DOHH2 (cell line): ENCODE data around the gene ASB15.

Experiments
- H3F3A ChIP-seq: fragments of 200-600 bp; sonication (generic), shearing (Covaris generic); 2 replicates; pipeline ENCODE4 v1.6.0; 2016; ENCODE audit warnings: antibody characterized with exemption, mild to moderate bottlenecking; ENCODE audit not compliant: control insufficient read depth, insufficient read depth
- H3K27ac ChIP-seq: fragments of 200-600 bp; sonication (generic); 2 replicates; pipeline ENCODE4 v1.5.1; 2014; ENCODE audit warnings: low read depth, mild to moderate bottlenecking, low read length, moderate library complexity
- H3K27me3 ChIP-seq: fragments of 200-600 bp; sonication (generic); 2 replicates; pipeline ENCODE4 v1.6.1; 2014; ENCODE audit warnings: mild to moderate bottlenecking, low read length, mixed read lengths; ENCODE audit not compliant: control insufficient read depth
- H3K36me3 ChIP-seq: fragments of 200-600 bp; sonication (generic); 2 replicates; pipeline ENCODE4 v1.6.1; 2014; ENCODE audit warnings: mild to moderate bottlenecking, low read length, moderate library complexity, mixed read lengths; ENCODE audit not compliant: control insufficient read depth
- H3K4me1 ChIP-seq: fragments of 200-600 bp; sonication (generic); 2 replicates; pipeline ENCODE4 v1.6.1; 2014; ENCODE audit warnings: mild to moderate bottlenecking, low read length, mixed read lengths; ENCODE audit not compliant: control insufficient read depth
- H3K4me2 ChIP-seq: fragments of 200-600 bp; sonication (generic); 2 replicates; pipeline ENCODE4 v1.6.0; 2014; ENCODE audit warnings: mild to moderate bottlenecking, low read length, moderate library complexity
- H3K4me3 ChIP-seq: fragments of 200-600 bp; sonication (generic); 2 replicates; pipeline ENCODE4 v1.5.1; 2014; ENCODE audit warnings: mild to moderate bottlenecking, low read length, mixed read lengths
- H3K79me2 ChIP-seq: fragments of 200-600 bp; sonication (generic); 2 replicates; pipeline ENCODE4 v1.6.1; 2014; ENCODE audit warnings: mild to moderate bottlenecking, low read length, mixed read lengths; ENCODE audit not compliant: control insufficient read depth
- H3K9me2 ChIP-seq: fragments of 200-600 bp; sonication (generic); replicated peaks from 2 replicates; pipeline ENCODE4 v1.6.1; 2014; ENCODE audit warnings: mild to moderate bottlenecking, low read length, mixed read lengths; ENCODE audit not compliant: control insufficient read depth
- H3K9me3 ChIP-seq: fragments of 200-600 bp; sonication (generic); 2 replicates; pipeline ENCODE4 v1.6.1; 2014; ENCODE audit warnings: antibody characterized with exemption, low read length, mixed read lengths; ENCODE audit not compliant: control insufficient read depth, insufficient read depth
- H4K20me1 ChIP-seq: fragments of 200-600 bp; sonication (generic); 2 replicates; pipeline ENCODE4 v1.6.0; 2014; ENCODE audit warnings: low read depth, mild to moderate bottlenecking, antibody characterized with exemption, low read length, moderate library complexity; ENCODE audit not compliant: control insufficient read depth, insufficient read depth
- CTCF ChIP-seq: fragments of 200-600 bp; sonication (generic); IDR thresholded peaks from one replicate; pipeline ENCODE4 v1.5.1; 2014; ENCODE audit warnings: antibody characterized with exemption, mild to moderate bottlenecking, low read depth, low read length; ENCODE audit not compliant: poor library complexity, severe bottlenecking
- EZH2phosphoT487 ChIP-seq: fragments of 200-600 bp; sonication (generic); IDR thresholded peaks from 2 replicates; pipeline ENCODE4 v1.6.1; 2017; ENCODE audit warnings: borderline replicate concordance, mild to moderate bottlenecking, antibody characterized with exemption, low read length, moderate library complexity, mixed read lengths

Gene ASB15

DNA sequence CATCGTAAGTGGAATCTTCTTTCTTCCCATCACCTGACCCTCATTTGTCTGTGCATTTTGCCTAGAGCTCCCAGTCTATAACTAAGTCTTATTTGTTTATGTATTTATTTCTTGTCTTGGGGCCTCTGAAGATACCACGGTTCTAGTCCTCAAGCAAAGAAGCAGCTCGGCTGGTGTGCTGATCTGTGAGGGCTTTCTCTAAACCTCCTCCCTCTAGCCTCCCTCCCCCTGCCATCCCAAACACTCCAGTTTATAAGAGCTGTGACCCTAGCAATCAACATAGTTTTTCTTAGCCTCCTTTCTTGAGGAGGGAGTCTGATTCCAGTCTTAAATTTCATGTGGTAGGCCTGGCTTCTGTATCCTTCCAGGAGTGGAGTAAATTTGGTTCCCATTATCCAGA is 28.3 kb upstream of the ASB15 start:
- H3K27ac ChIP-seq = no peak overlapping the region
- H3K4me3 ChIP-seq = no peak overlapping the region
- TF ChIP-seq CTCF (no peak), EZH2phosphoT487 (no peak)
- no peaks in the 10 kb centered on the region for H3F3A ChIP-seq
- H3K27me3 ChIP-seq = peaks cover 10% of the 10 kb centered on the region; the same call in 1 of the 2 replicates
- no peak overlapping the region for H3K4me2 ChIP-seq
- H4K20me1 ChIP-seq = no peaks in the 10 kb centered on the region
- H3K36me3 ChIP-seq = no peaks in the 10 kb centered on the region
- H3K79me2 ChIP-seq = no peaks in the 10 kb centered on the region
- no peaks in the 10 kb centered on the region for H3K9me2 ChIP-seq
- no peaks in the 10 kb centered on the region for H3K9me3 ChIP-seq
- H3K4me1 ChIP-seq = no peaks in the 10 kb centered on the region

- H3F3A ChIP-seq = no peaks in the 10 kb centered on the region
- H3K27me3 ChIP-seq = peaks cover 12% of the 10 kb centered on the region; the same call in 1 of the 2 replicates
- H3K4me1 ChIP-seq = no peaks in the 10 kb centered on the region
- H3K4me3 ChIP-seq = no peak overlapping the region
- no peaks in the 10 kb centered on the region for H3K9me2 ChIP-seq
- no peak overlapping the region for H3K4me2 ChIP-seq
- no peak for TF ChIP-seq EZH2phosphoT487
- H3K9me3 ChIP-seq = no peaks in the 10 kb centered on the region
- H3K79me2 ChIP-seq = no peaks in the 10 kb centered on the region
- no peaks in the 10 kb centered on the region for H4K20me1 ChIP-seq
- H3K36me3 ChIP-seq = no peaks in the 10 kb centered on the region
- H3K27ac ChIP-seq = no peak overlapping the region
Measured at GRCh38 chr7:123573896-123574467, 27.6 kb upstream of the ASB15 start.

DNA sequence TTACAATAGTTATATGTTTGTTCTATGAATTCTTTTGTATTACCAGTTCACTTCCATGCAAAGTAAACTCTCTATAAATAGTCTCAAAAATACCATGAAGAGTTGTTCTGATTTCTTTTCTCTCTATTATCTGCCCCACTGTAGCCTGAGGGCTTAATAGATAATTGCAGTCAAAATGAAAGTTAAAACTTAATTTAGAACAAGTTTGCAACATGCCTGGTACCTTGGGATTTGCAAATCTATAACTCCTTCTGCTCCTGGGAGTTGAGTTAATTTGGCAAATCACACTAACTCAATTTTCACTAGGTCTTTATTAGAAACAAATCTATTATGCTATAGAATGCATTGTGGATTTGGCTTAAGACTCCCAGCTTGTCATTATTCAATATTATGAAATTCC is 22.2 kb upstream of the ASB15 start:
- Histone ChIP-seq H3K27me3 (peaks cover 20% of the 10 kb centered on the region; the same call in 1 of the 2 replicates), H3K27ac (no peak overlapping the region), H3K9me3 (no peaks in the 10 kb centered on the region), H3K36me3 (no peaks in the 10 kb centered on the region), H3K4me3 (no peak overlapping the region), H3K79me2 (no peaks in the 10 kb centered on the region), H3K4me1 (no peaks in the 10 kb centered on the region), H3K4me2 (no peak overlapping the region), H3F3A (no peaks in the 10 kb centered on the region), H4K20me1 (no peaks in the 10 kb centered on the region), H3K9me2 (no peaks in the 10 kb centered on the region)
- no peak for TF ChIP-seq EZH2phosphoT487
- TF ChIP-seq CTCF = no peak

DNA sequence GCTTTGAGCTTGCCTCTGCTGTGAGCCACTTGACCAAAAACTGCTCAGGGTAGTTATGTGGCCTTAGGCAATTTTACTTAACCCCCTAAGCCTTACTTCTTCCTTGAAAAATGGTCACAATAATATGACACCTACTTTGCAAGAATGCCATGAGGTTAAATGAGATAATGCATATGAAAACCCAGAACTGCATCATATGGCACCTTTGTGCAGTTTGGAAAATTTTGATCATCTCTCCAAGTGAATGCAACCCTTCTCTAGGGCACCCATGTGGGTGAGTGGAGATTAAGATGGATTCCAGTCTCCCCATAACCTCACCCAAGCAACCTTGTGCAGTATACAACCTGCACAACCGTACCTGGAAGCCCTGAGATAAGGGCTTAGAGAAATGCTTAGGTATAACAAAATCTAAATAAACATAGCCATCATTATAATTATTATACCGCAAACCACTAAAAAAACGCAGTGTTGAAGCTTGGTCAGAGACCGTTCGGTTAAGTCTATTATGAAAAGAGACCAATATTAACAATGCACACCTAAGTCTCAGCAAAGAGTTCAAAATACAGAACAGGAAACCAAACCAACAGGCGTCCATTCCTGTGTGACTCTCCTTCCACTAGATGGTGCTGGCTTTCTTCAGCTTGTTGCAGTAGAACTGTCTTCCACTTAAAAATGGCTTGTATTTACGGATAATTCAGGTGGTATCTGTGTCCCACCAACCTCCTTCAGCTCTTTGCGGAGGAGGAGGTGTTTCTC is 21.0 kb upstream of the ASB15 start:
- H3K4me2 ChIP-seq = no peak overlapping the region
- H3K9me2 ChIP-seq = no peaks in the 10 kb centered on the region
- H3K79me2 ChIP-seq = no peaks in the 10 kb centered on the region
- H3K27me3 ChIP-seq = peaks cover 16% of the 10 kb centered on the region
- TF ChIP-seq EZH2phosphoT487 (no peak), CTCF (peak; percentile 78)
- no peaks in the 10 kb centered on the region for H3F3A ChIP-seq
- H4K20me1 ChIP-seq = no peaks in the 10 kb centered on the region
- H3K9me3 ChIP-seq = no peaks in the 10 kb centered on the region
- H3K27ac ChIP-seq = no peak overlapping the region
- no peaks in the 10 kb centered on the region for H3K36me3 ChIP-seq
- no peak overlapping the region for H3K4me3 ChIP-seq
- H3K4me1 ChIP-seq = no peaks in the 10 kb centered on the region
